Liver (tissue), 9 donors: ENCODE results near the gene CCDC106. TPM values are rescaled to one million over a fixed set of nuclear protein-coding genes. Genes with fewer than 3 reads are reported as not detected.

Experiments used
- DNase-seq: peaks from one replicate; pipeline ENCODE4 v3.0.0-alpha.2; 2017; ENCODE audit warnings: low spot score
- H3K27ac ChIP-seq, 2 donors: one replicate each; pipeline ENCODE4 v1.7.0; 2013; ENCODE audit warnings: inconsistent platforms in 2 of 2, low read length in 2 of 2, control low read depth in 1 of 2, low read depth in 1 of 2, mild to moderate bottlenecking in 1 of 2
- H3K27me3 ChIP-seq, 4 donors: one replicate each; pipeline versions ENCODE4 v1.6.1 to v1.7.0; 2013; ENCODE audit warnings: low read length in 3 of 4, inconsistent platforms in 1 of 4, mild to moderate bottlenecking in 1 of 4, moderate library complexity in 1 of 4; ENCODE audit not compliant: control insufficient read depth in 4 of 4, insufficient read depth in 4 of 4
- H3K36me3 ChIP-seq, 4 donors: one replicate each; pipeline versions ENCODE4 v1.6.1 to v1.7.0; 2013; ENCODE audit warnings: low read length in 3 of 4, mild to moderate bottlenecking in 3 of 4, low read depth in 1 of 4, moderate library complexity in 1 of 4; ENCODE audit not compliant: control insufficient read depth in 4 of 4, insufficient read depth in 3 of 4
- H3K4me1 ChIP-seq, 4 donors: one replicate each; pipeline versions ENCODE4 v1.6.1 to v1.7.0; 2013; ENCODE audit warnings: low read length in 3 of 4, mild to moderate bottlenecking in 3 of 4, moderate library complexity in 1 of 4; ENCODE audit not compliant: control insufficient read depth in 4 of 4, insufficient read depth in 4 of 4
- H3K4me3 ChIP-seq, 3 donors: one replicate each; pipeline versions ENCODE4 v1.6.1 to v1.7.0; 2013; ENCODE audit warnings: low read length in 3 of 3, control low read depth in 1 of 3, low read depth in 1 of 3, mild to moderate bottlenecking in 1 of 3
- H3K9ac ChIP-seq, 2 donors: one replicate each; pipeline ENCODE4 v1.7.0; 2013; ENCODE audit warnings: low read length in 2 of 2, mild to moderate bottlenecking in 2 of 2, moderate library complexity in 2 of 2, control low read depth in 1 of 2, low read depth in 1 of 2
- H3K9me3 ChIP-seq, 4 donors: one replicate each; pipeline versions ENCODE4 v1.6.1 to v1.7.0; 2013; ENCODE audit warnings: low read length in 3 of 4; ENCODE audit not compliant: control insufficient read depth in 4 of 4
- ATF3 ChIP-seq: IDR thresholded peaks from 2 replicates; pipeline ENCODE4 v1.6.1; 2016; ENCODE audit warnings: antibody characterized with exemption
- CTCF ChIP-seq: fragments of 150-350 bp; IDR thresholded peaks from 2 replicates; pipeline ENCODE4 v1.5.1; 2017; ENCODE audit warnings: improper control_type of control experiment, low read depth, low read length; ENCODE audit not compliant: missing input control
- FOXA1 ChIP-seq: IDR thresholded peaks from 2 replicates; pipeline ENCODE4 v1.6.1; 2016; ENCODE audit warnings: antibody characterized with exemption
- FOXA2 ChIP-seq: IDR thresholded peaks from 2 replicates; pipeline ENCODE4 v1.6.1; 2016; ENCODE audit warnings: antibody characterized with exemption
- GABPA ChIP-seq, 2 donors: IDR thresholded peaks in 1 of 2; conservative IDR thresholded peaks in 1 of 2; 2 replicates each; pipeline ENCODE4 v1.6.1; 2016; ENCODE audit warnings: antibody characterized with exemption in 2 of 2, mild to moderate bottlenecking in 1 of 2, moderate library complexity in 1 of 2
- HNF4A ChIP-seq, 2 donors: conservative IDR thresholded peaks; 2 replicates each; pipeline ENCODE4 v1.6.1; 2016; ENCODE audit warnings: antibody characterized with exemption in 2 of 2, mild to moderate bottlenecking in 2 of 2
- MAX ChIP-seq: IDR thresholded peaks from 2 replicates; pipeline ENCODE4 v1.6.1; 2016; ENCODE audit warnings: antibody characterized with exemption
- NR2F2 ChIP-seq: IDR thresholded peaks from 2 replicates; pipeline ENCODE4 v1.6.1; 2016; ENCODE audit warnings: antibody characterized with exemption
- RAD21 ChIP-seq, 2 donors: IDR thresholded peaks; 2 replicates each; pipeline ENCODE4 v1.6.1; 2016; ENCODE audit warnings: antibody characterized with exemption in 2 of 2, mild to moderate bottlenecking in 2 of 2
- REST ChIP-seq: IDR thresholded peaks from 2 replicates; pipeline ENCODE4 v1.6.1; 2016; ENCODE audit warnings: antibody characterized with exemption, mild to moderate bottlenecking
- RXRA ChIP-seq, 2 donors: IDR thresholded peaks; 2 replicates each; pipeline ENCODE4 v1.6.1; 2017 to 2018; ENCODE audit warnings: antibody characterized with exemption in 2 of 2, mild to moderate bottlenecking in 1 of 2
- SP1 ChIP-seq: IDR thresholded peaks from 2 replicates; pipeline ENCODE4 v1.6.1; 2018; ENCODE audit warnings: antibody characterized with exemption, mild to moderate bottlenecking
- TAF1 ChIP-seq: conservative IDR thresholded peaks from 2 replicates; pipeline ENCODE4 v1.6.1; 2016; ENCODE audit warnings: antibody characterized with exemption, mild to moderate bottlenecking
- YY1 ChIP-seq: IDR thresholded peaks from 2 replicates; pipeline ENCODE4 v1.6.1; 2016; ENCODE audit warnings: antibody characterized with exemption, mild to moderate bottlenecking
- WGBS: extraction: QIAGEN DNeasy Blood & Tissue Kit; methylation state at CpG from one replicate; pipeline ENCODE4 v1.1.7; 2013; 5-methylcytosine and 5-hydroxymethylcytosine counted together
- polyA plus RNA-seq, 2 donors: library from polyadenylated mRNA; stranded (reverse) in 1 of 2; unstranded in 1 of 2; fragments of 200-250 nt in 1 of 2; fragments of >200 nt in 1 of 2; fragmentation: Nextera tagmentation in 1 of 2; extraction: Ambion mirVana in 1 of 2; gene quantifications; one replicate each; pipeline versions ENCODE4 v1.2.1 to v1.2.3, GENCODE V29; 2013 to 2015
- total RNA-seq, 2 donors: library from RNA; depleted of rRNA; stranded (reverse); fragments of >200 nt; gene quantifications; one replicate each; pipeline ENCODE4 v1.2.3, GENCODE V29; 2014
- donor health status: healthy.
- donor health status: healthy.
- donor health status: healthy.
- donor health status: healthy.
- donor health status: healthy.

Gene CCDC106
- total and polyA plus RNA-seq, 4 donors, result 3.6 to 13.5 (median 5.9) TPM

- TF ChIP-seq MAX (no peak), FOXA1 (no peak), FOXA2 (no peak), YY1 (no peak), TAF1 (no peak), RXRA (IDR thresholded peaks at IDR 0.05) (no peak)
These were observed 31.6 kb upstream of the CCDC106 start (continued) for GRCh38 chr19:55616395-55616875.

GRCh38 chr19:55617426-55617825, 30.6 kb upstream of the CCDC106 start:
- Histone ChIP-seq H3K27me3 (no peaks in the 10 kb centered on the region), H3K36me3 (peaks cover 0 to 20% (median 15%) of the 10 kb centered on the region in 4 donors), H3K9ac (no peak overlapping the region), H3K4me3 (no peak overlapping the region), H3K27ac (no peak overlapping the region), H3K4me1 (no peaks in the 10 kb centered on the region), H3K9me3 (no peaks in the 10 kb centered on the region)
- 94% methylated on average over 8 of the region's 8 CpGs for WGBS
- no peak for DNase-seq
- no peak for TF ChIP-seq SP1
- no peak for TF ChIP-seq RAD21 (IDR thresholded peaks at IDR 0.05)
- no peak for TF ChIP-seq RXRA (IDR thresholded peaks at IDR 0.05)
- no peak for TF ChIP-seq HNF4A (conservative IDR thresholded peaks at IDR 0.05)
- no peak for TF ChIP-seq YY1
- TF ChIP-seq REST, result no peak
- TF ChIP-seq CTCF, result no peak
- no peak for TF ChIP-seq NR2F2
- no peak for TF ChIP-seq GABPA (IDR thresholded peaks at IDR 0.05 in 1 of 2, conservative IDR thresholded peaks at IDR 0.05 in 1 of 2)

GRCh38 chr19:55618426-55618825, 29.6 kb upstream of the CCDC106 start:
- H3K4me1 ChIP-seq, result no peaks in the 10 kb centered on the region
- H3K27me3 ChIP-seq, result no peaks in the 10 kb centered on the region
- no peak overlapping the region for H3K9ac ChIP-seq
- no peaks in the 10 kb centered on the region for H3K9me3 ChIP-seq
- 86% methylated on average over 7 of the region's 7 CpGs for WGBS
- no peak overlapping the region for H3K27ac ChIP-seq
- TF ChIP-seq ATF3 (no peak), YY1 (no peak)
- no peak overlapping the region for H3K4me3 ChIP-seq
- H3K36me3 ChIP-seq, result peaks cover 0 to 20% (median 15%) of the 10 kb centered on the region in 4 donors
- no peak for DNase-seq
